PC-9 (cell line): Measurements from ENCODE around the gene NR3C1.

Experiments used
- EZH2 ChIP-seq: fragments of 200-600 bp; sonication (generic); IDR thresholded peaks from 2 replicates; pipeline ENCODE4 v1.8.0; 2017; ENCODE audit warnings: antibody characterized with exemption, low read depth
- TF ChIP-seq, protein P1 (sequence below): fragments of 200-600 bp; sonication (generic); conservative IDR thresholded peaks from 2 replicates; pipeline ENCODE4 v1.6.1; 2017; ENCODE audit warnings: mixed run types, antibody characterized with exemption, mild to moderate bottlenecking, moderate library complexity

DNA sequence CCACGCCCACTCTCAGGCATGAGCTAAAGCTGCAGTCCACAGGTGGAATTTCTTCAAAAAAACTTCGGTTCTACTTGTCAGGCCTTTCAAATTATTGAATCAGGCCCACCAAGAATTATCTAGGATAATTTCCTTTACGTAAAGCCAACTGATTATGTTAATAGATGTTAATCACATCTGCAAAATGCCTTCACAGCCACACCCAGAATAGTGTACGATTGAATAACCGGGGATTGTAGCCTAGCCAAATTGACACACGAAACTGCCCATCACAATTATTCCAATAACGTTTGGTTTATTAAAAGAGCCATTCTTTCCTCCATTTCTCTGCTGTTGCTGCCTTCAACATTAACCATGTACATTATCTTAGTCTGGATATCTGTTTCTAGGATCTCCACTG is 148.7 kb downstream of the NR3C1 start:
- TF ChIP-seq, protein P1, sequence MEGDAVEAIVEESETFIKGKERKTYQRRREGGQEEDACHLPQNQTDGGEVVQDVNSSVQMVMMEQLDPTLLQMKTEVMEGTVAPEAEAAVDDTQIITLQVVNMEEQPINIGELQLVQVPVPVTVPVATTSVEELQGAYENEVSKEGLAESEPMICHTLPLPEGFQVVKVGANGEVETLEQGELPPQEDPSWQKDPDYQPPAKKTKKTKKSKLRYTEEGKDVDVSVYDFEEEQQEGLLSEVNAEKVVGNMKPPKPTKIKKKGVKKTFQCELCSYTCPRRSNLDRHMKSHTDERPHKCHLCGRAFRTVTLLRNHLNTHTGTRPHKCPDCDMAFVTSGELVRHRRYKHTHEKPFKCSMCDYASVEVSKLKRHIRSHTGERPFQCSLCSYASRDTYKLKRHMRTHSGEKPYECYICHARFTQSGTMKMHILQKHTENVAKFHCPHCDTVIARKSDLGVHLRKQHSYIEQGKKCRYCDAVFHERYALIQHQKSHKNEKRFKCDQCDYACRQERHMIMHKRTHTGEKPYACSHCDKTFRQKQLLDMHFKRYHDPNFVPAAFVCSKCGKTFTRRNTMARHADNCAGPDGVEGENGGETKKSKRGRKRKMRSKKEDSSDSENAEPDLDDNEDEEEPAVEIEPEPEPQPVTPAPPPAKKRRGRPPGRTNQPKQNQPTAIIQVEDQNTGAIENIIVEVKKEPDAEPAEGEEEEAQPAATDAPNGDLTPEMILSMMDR, result no peak
- no peak for TF ChIP-seq EZH2
